Peyer's patch (tissue), 4 donors: ENCODE measurements around the gene C15orf62.

ENCODE experiments used
- CTCF ChIP-seq, 6 experiments: fragments of 450-650 bp in 4 of 6; fragments of 200-600 bp in 2 of 6; sonication (generic) in 1 of 6; IDR thresholded peaks; one replicate each; pipeline ENCODE4 v1.5.1; 2017 to 2019; ENCODE audit warnings: antibody characterized with exemption in 6 of 6, mild to moderate bottlenecking in 3 of 6, moderate library complexity in 1 of 6
- POLR2A ChIP-seq, 2 donors: fragments of 450-650 bp; IDR thresholded peaks; one replicate each; pipeline ENCODE4 v1.5.1; 2017; ENCODE audit warnings: antibody characterized with exemption in 2 of 2, mild to moderate bottlenecking in 2 of 2, moderate library complexity in 2 of 2

- TF ChIP-seq POLR2A (IDR thresholded peaks at IDR 0.05) (no peak), CTCF (IDR thresholded peaks at IDR 0.05) (no peak)
These were observed 45.4 kb downstream of the C15orf62 start for GRCh38 chr15:40815042-40815698.
